ENCODE data around the gene TM9SF3. TPM values are rescaled to one million over a fixed set of nuclear protein-coding genes. Genes with fewer than 3 reads are reported as not detected.

The TM9SF3 gene
- total RNA-seq, 6 donors from 2014 or later, result 30.4 to 112 (median 80.8) TPM

DNA sequence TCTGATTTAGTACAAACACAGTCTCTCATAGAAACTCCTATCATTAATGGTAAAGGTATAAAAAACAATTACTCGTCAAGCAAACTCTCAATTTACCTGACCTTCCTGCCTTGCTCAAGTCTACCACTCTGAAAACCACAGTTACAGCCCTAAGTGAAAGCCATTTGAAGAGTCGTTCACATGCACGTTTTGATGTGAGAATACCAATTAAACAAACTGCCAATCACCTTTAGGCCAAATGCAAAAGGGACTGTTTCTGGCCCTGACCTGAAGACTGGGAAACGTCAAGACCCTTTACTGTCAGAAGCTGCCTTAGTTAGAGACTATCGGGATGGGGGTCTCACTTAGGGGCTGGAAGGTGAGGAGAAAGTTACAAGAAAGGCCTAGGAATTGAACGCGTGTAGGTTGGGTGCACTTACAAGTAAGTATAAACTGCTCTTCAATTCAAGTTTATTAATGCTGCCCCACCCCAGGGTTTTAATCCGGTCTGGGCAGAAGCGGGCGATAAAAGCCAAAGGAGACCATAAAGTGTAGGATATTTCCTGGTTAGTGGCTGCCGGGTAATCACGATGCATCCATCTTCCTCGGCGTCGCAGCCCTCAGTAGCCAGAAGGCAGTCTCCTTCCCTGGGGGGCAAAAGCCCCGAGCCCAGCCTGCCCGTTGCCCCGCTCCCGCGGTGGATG lies 935 bp downstream of the TM9SF3 start:
- Histone ChIP-seq H3K27ac (peak overlapping the region; percentile 94 to 100 (median 98)), H3K4me1 (peaks cover 47 to 61% (median 51%) of the 10 kb centered on the region in 4 donors), H3K9me3 (no peaks in the 10 kb centered on the region), H3K27me3 (no peaks in the 10 kb centered on the region), H3K36me3 (no peaks in the 10 kb centered on the region), H3K4me3 (peak overlapping the region; percentile 54 to 97 (median 78))
- peak in 1 of 2 donors; percentile 5 for TF ChIP-seq POLR2AphosphoS5 (IDR thresholded peaks at IDR 0.05)
- no peak for TF ChIP-seq POLR2A (IDR thresholded peaks at IDR 0.05)
- TF ChIP-seq, protein P1, sequence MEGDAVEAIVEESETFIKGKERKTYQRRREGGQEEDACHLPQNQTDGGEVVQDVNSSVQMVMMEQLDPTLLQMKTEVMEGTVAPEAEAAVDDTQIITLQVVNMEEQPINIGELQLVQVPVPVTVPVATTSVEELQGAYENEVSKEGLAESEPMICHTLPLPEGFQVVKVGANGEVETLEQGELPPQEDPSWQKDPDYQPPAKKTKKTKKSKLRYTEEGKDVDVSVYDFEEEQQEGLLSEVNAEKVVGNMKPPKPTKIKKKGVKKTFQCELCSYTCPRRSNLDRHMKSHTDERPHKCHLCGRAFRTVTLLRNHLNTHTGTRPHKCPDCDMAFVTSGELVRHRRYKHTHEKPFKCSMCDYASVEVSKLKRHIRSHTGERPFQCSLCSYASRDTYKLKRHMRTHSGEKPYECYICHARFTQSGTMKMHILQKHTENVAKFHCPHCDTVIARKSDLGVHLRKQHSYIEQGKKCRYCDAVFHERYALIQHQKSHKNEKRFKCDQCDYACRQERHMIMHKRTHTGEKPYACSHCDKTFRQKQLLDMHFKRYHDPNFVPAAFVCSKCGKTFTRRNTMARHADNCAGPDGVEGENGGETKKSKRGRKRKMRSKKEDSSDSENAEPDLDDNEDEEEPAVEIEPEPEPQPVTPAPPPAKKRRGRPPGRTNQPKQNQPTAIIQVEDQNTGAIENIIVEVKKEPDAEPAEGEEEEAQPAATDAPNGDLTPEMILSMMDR (IDR thresholded peaks at IDR 0.05), result no peak
- no peak for DNase-seq
- peak; percentile 31 to 38 for ATAC-seq (ENCODE audit: low FRiP score in 2 of 2)
- 1 to 2% methylated on average over 15 to 20 of the region's 20 CpGs for WGBS, 2 donors

DNA sequence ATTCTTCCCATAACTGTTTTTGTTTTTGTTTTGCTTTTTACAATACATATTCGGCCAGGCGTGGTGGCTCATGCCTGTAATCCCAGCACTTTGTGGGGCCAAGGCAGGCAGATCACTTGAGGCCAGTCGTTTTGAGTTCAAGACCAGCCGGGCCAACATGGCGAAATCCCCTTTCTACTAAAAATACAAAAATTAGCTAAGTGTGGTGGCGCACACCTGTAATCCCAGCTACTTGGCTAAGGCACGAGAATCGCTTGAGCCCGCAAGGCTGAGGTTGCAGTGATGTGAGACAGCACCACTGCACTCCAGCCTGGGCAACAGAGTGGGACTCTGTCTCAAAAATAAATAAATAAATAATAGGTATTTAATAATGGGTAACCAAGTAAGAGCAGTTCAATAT lies 2.3 kb downstream of the TM9SF3 start:
- Histone ChIP-seq H3K27me3 (no peaks in the 10 kb centered on the region), H3K36me3 (no peaks in the 10 kb centered on the region), H3K27ac (no peak overlapping the region), H3K4me1 (peaks cover 51 to 71% (median 56%) of the 10 kb centered on the region in 4 donors), H3K9me3 (no peaks in the 10 kb centered on the region), H3K4me3 (no peak overlapping the region)
- no peak for DNase-seq
- no peak for ATAC-seq (ENCODE audit: low FRiP score in 2 of 2)
- WGBS, 2 donors, result 91 to 93% methylated on average over 9 of the region's 9 CpGs
- TF ChIP-seq, protein P1 (IDR thresholded peaks at IDR 0.05), result no peak
- TF ChIP-seq POLR2A (IDR thresholded peaks at IDR 0.05), result no peak
- TF ChIP-seq POLR2AphosphoS5 (IDR thresholded peaks at IDR 0.05), result no peak
- no peak for TF ChIP-seq EP300 (IDR thresholded peaks at IDR 0.05)

DNA sequence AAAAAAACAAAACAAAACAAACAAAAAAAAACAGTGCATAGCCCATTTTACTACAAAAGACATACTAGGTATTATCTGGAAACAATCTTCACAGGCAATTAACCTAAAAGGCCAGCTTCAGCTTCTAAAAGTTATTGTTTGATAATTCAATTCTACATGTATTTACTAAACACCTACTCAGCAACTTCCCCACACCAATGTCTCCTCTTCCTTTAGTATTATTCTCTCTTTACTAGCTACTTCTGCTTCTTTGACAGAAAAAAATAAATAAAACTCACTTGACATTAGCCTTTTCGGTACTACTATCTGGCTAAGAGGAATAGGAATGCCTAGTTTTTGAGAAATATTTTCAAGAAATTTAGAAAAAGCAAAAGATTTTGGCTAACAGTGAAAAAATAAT lies 2.8 kb downstream of the TM9SF3 start:
- DNase-seq (no peak), ATAC-seq (ENCODE audit: low FRiP score in 2 of 2) (no peak)
- Histone ChIP-seq H3K27me3 (no peaks in the 10 kb centered on the region), H3K4me1 (peaks cover 53 to 75% (median 59%) of the 10 kb centered on the region in 4 donors), H3K36me3 (no peaks in the 10 kb centered on the region), H3K4me3 (no peak overlapping the region), H3K9me3 (no peaks in the 10 kb centered on the region), H3K27ac (no peak overlapping the region)
- TF ChIP-seq POLR2A (IDR thresholded peaks at IDR 0.05), result no peak
- no peak for TF ChIP-seq POLR2AphosphoS5 (IDR thresholded peaks at IDR 0.05)
- TF ChIP-seq, protein P1 (IDR thresholded peaks at IDR 0.05), result no peak
- TF ChIP-seq EP300 (IDR thresholded peaks at IDR 0.05), result no peak
- whole genome bisulfite sequencing, 2 donors, result 75 to 79% methylated on average over 1 of the region's 1 CpG

DNA sequence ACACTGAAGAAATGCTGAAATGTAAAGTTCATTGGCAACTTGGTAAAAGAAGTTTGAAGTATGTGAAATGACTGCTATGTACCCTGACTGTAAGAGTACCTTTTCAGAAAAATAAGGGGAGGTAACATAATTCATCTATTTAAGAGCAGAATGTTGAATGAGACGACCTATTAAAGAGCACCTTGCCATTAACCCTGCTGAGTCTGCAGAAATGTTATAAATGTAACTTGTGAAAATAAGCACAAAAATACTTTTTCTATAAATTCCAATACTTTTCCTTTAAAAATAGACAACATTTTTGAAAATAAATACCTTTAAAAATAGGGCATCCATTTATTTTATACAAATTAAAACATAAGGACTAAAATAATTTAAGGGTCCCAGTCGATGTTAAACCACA lies 7.7 kb downstream of the TM9SF3 start:
- TF ChIP-seq EP300 (IDR thresholded peaks at IDR 0.05), result no peak
- TF ChIP-seq POLR2AphosphoS5 (IDR thresholded peaks at IDR 0.05), result no peak
- TF ChIP-seq, protein P1 (IDR thresholded peaks at IDR 0.05), result no peak
- TF ChIP-seq POLR2A (IDR thresholded peaks at IDR 0.05), result no peak
- Histone ChIP-seq H3K4me3 (no peak overlapping the region), H3K36me3 (peaks cover 0 to 15% (median 0%) of the 10 kb centered on the region in 4 donors), H3K4me1 (peaks cover 33 to 66% (median 46%) of the 10 kb centered on the region in 4 donors), H3K27ac (no peak overlapping the region), H3K27me3 (no peaks in the 10 kb centered on the region), H3K9me3 (no peaks in the 10 kb centered on the region)
- ATAC-seq (ENCODE audit: low FRiP score in 2 of 2) (no peak), DNase-seq (no peak)
- 77 to 80% methylated on average over 2 of the region's 2 CpGs for whole genome bisulfite sequencing, 2 donors

DNA sequence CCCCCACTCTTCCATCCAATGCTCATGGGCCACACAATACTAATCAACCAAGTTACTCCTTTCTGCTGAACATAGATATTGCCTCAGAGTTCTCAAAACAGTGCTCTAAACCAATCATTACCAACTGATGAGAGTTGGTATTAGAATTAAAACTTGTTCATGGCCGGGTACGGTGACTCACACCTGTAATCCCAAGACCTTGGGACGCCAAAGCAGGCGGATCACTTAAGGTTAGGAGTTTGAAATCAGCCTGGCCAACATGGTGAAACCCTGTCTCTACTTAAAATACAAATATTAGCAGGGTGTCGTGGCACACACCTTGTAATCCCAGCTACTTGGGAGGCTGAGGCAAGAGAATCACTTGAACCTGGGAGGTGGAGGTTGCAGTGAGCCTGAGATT lies 8.2 kb downstream of the TM9SF3 start:
- H3K27ac ChIP-seq, result no peak overlapping the region
- H3K4me3 ChIP-seq, result no peak overlapping the region
- no peak for DNase-seq
- TF ChIP-seq, protein P1 (IDR thresholded peaks at IDR 0.05), result no peak
- TF ChIP-seq POLR2AphosphoS5 (IDR thresholded peaks at IDR 0.05) (no peak), POLR2A (IDR thresholded peaks at IDR 0.05) (no peak), EP300 (IDR thresholded peaks at IDR 0.05) (no peak)
- H3K36me3 ChIP-seq, result peaks cover 0 to 15% (median 0%) of the 10 kb centered on the region in 4 donors
- no peaks in the 10 kb centered on the region for H3K27me3 ChIP-seq
- WGBS, 2 donors, result 83 to 90% methylated on average over 1 to 5 of the region's 5 CpGs
- ATAC-seq (ENCODE audit: low FRiP score in 2 of 2), result no peak
- no peaks in the 10 kb centered on the region for H3K9me3 ChIP-seq
- H3K4me1 ChIP-seq, result peaks cover 28 to 61% (median 41%) of the 10 kb centered on the region in 4 donors
